Endodermal cell (in vitro differentiated cells): ENCODE measurements around the gene ANGPTL5. TPM values are rescaled to one million over a fixed set of nuclear protein-coding genes. Genes with fewer than 3 reads are reported as not detected.

Source experiments
- DNase-seq: peaks from one replicate; pipeline ENCODE4 v3.0.0-alpha.2; 2017
- H3K27ac ChIP-seq: 2 replicates; pipeline ENCODE4 v1.5.1; 2013; ENCODE audit warnings: mild to moderate bottlenecking, low read depth, low read length, moderate library complexity
- H3K27me3 ChIP-seq: 2 replicates; pipeline ENCODE4 v1.6.1; 2013; ENCODE audit warnings: mild to moderate bottlenecking, low read length, moderate library complexity; ENCODE audit not compliant: insufficient read depth, control insufficient read depth, poor library complexity, severe bottlenecking
- H3K36me3 ChIP-seq: 2 replicates; pipeline ENCODE4 v1.7.0; 2013; ENCODE audit warnings: mild to moderate bottlenecking, low read length, moderate library complexity; ENCODE audit not compliant: control insufficient read depth, insufficient read depth
- H3K4me1 ChIP-seq: one replicate; pipeline ENCODE4 v1.7.0; 2013; ENCODE audit warnings: low read length; ENCODE audit not compliant: control insufficient read depth, insufficient read depth
- H3K4me3 ChIP-seq: 2 replicates; pipeline ENCODE4 v1.5.1; 2013; ENCODE audit warnings: mild to moderate bottlenecking, low read length, moderate library complexity
- H3K9ac ChIP-seq: 2 replicates; pipeline ENCODE4 v1.6.1; 2013; ENCODE audit warnings: mild to moderate bottlenecking, low read length, moderate library complexity; ENCODE audit not compliant: poor library complexity, severe bottlenecking; ENCODE audit errors: extremely low read depth
- H3K9me3 ChIP-seq: 2 replicates; pipeline ENCODE4 v1.6.1; 2013; ENCODE audit warnings: mild to moderate bottlenecking, low read length, moderate library complexity; ENCODE audit not compliant: control insufficient read depth
- H3K27ac Mint-ChIP-seq: 2 replicates; pipeline ENCODE4 v1.8.0; 2020; ENCODE audit warnings: mixed read lengths
- H3K27me3 Mint-ChIP-seq: 2 replicates; pipeline ENCODE4 v1.8.0; 2021; ENCODE audit warnings: mild to moderate bottlenecking, mixed read lengths; ENCODE audit not compliant: insufficient read depth
- H3K36me3 Mint-ChIP-seq: 2 replicates; pipeline ENCODE4 v1.8.0; 2020; ENCODE audit warnings: low read depth, mixed read lengths
- H3K4me1 Mint-ChIP-seq: 2 replicates; pipeline ENCODE4 v1.8.0; 2020; ENCODE audit warnings: mixed read lengths
- H3K4me3 Mint-ChIP-seq: 2 replicates; pipeline ENCODE4 v1.8.0; 2020; ENCODE audit warnings: mild to moderate bottlenecking, moderate library complexity, mixed read lengths
- H3K9me3 Mint-ChIP-seq: 2 replicates; pipeline ENCODE4 v1.8.0; 2020; ENCODE audit warnings: mild to moderate bottlenecking, mixed read lengths
- CTCF ChIP-seq: fragments of 200-600 bp; sonication (generic); conservative IDR thresholded peaks from 2 replicates; pipeline ENCODE4 v1.5.0; 2021; ENCODE audit warnings: antibody characterized with exemption, mild to moderate bottlenecking
- WGBS, 2 experiments: methylation state at CpG; one replicate each; pipeline versions ENCODE4 v1.1.5 to v1.1.7; 2013; ENCODE audit warnings: missing lambda C conversion rate in 2 of 2, mixed read lengths in 1 of 2; ENCODE audit not compliant: insufficient coverage in 1 of 2, insufficient read length in 1 of 2; 5-methylcytosine and 5-hydroxymethylcytosine counted together
- total RNA-seq, 2 donors: library from RNA; stranded (reverse); fragmentation: NEBNext Ultra II Directional in 1 of 2; extraction: Animal tissue kit (Norgen Biotek cat#: 25700) in 1 of 2; gene quantifications; 2 replicates in 1 of 2; 3 replicates in 1 of 2; pipeline ENCODE4 v1.2.1, GENCODE V29; 2021

ANGPTL5 gene
- total RNA-seq, 2 donors from 2014 or later, result not detected

GRCh38 chr11:101889767-101890166, 26.6 kb downstream of the ANGPTL5 start:
- Mint-ChIP-seq H3K27ac (no peak overlapping the region), H3K4me3 (no peak overlapping the region), H3K9me3 (no peaks in the 10 kb centered on the region), H3K36me3 (no peaks in the 10 kb centered on the region), H3K27me3 (no peaks in the 10 kb centered on the region), H3K4me1 (no peaks in the 10 kb centered on the region)
- H3K4me3 ChIP-seq, result no peak overlapping the region
- H3K36me3 ChIP-seq, result no peaks in the 10 kb centered on the region
- no peaks in the 10 kb centered on the region for H3K27me3 ChIP-seq
- no peak overlapping the region for H3K27ac ChIP-seq
- H3K4me1 ChIP-seq, result peaks cover 7% of the 10 kb centered on the region
- H3K9ac ChIP-seq, result no peak overlapping the region
- no peak for DNase-seq
- no peak for TF ChIP-seq CTCF
- WGBS, 2 experiments, result 89 to 95% methylated on average over 4 of the region's 4 CpGs
- no peaks in the 10 kb centered on the region for H3K9me3 ChIP-seq

GRCh38 chr11:101885631-101886030, 30.7 kb downstream of the ANGPTL5 start:
- 97% methylated on average over 3 to 4 of the region's 4 CpGs for WGBS, 2 experiments
- H3K9me3 ChIP-seq, result no peaks in the 10 kb centered on the region
- no peak overlapping the region for H3K4me3 Mint-ChIP-seq
- peaks cover 6% of the 10 kb centered on the region for H3K4me1 ChIP-seq
- DNase-seq, result no peak
- H3K36me3 ChIP-seq, result no peaks in the 10 kb centered on the region
- no peak overlapping the region for H3K9ac ChIP-seq
- H3K4me3 ChIP-seq, result no peak overlapping the region
- no peak for TF ChIP-seq CTCF
- no peaks in the 10 kb centered on the region for H3K9me3 Mint-ChIP-seq
- no peaks in the 10 kb centered on the region for H3K27me3 ChIP-seq
- peaks cover 5% of the 10 kb centered on the region for H3K27me3 Mint-ChIP-seq
- H3K27ac Mint-ChIP-seq, result no peak overlapping the region
- H3K36me3 Mint-ChIP-seq, result no peaks in the 10 kb centered on the region
- no peaks in the 10 kb centered on the region for H3K4me1 Mint-ChIP-seq
- H3K27ac ChIP-seq, result no peak overlapping the region

DNA sequence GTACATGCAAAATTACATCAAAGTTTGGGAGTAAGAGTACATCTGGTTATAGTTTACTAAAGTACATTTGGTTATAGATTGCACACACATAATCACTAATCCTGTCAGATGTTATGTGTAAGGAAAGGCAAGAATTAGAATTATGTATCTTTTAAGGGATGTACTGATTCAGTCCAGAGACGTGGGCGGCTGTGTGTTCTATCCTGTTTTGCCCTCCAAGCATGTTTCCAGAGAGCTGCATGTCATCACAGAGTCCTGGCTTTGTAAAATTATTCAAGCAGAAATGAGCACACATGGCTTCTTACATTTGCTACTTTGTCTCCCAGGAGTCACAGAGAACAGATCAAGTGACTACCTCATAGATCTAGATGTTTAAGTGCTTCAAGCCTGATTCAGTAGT, 34.7 kb downstream of the ANGPTL5 start:
- Mint-ChIP-seq H3K4me1 (no peaks in the 10 kb centered on the region), H3K27me3 (peaks cover 5% of the 10 kb centered on the region), H3K27ac (no peak overlapping the region), H3K9me3 (no peaks in the 10 kb centered on the region), H3K36me3 (no peaks in the 10 kb centered on the region), H3K4me3 (no peak overlapping the region)
- no peak for DNase-seq
- Histone ChIP-seq H3K9ac (no peak overlapping the region), H3K4me1 (peaks cover 6% of the 10 kb centered on the region), H3K27me3 (no peaks in the 10 kb centered on the region), H3K27ac (no peak overlapping the region), H3K9me3 (no peaks in the 10 kb centered on the region), H3K36me3 (no peaks in the 10 kb centered on the region), H3K4me3 (no peak overlapping the region)
- TF ChIP-seq CTCF, result no peak
- 83 to 88% methylated on average over 2 of the region's 2 CpGs for WGBS, 2 experiments
